HCT116 (cell line): ENCODE measurements around the gene RHOH. TPM values are rescaled to one million over a fixed set of nuclear protein-coding genes. Genes with fewer than 3 reads are reported as not detected.

Experiments
- ATAC-seq: fragments of 200-7000 bp; cut with Tn5 transposase; 2 replicates; pipeline ENCODE4 v1.9.1; 2020; ENCODE audit warnings: mild to moderate bottlenecking, moderate library complexity
- BruUV-seq: library from RNA; stranded (reverse); fragments of 400-500 nt; replicated peaks from 2 replicates; lab custom pipeline; 2021; lab: Mats Ljungman, UMichigan
- CTCF ChIA-PET: fragments of 300-600 bp; sonication (Branson Sonifier 250); formaldehyde crosslinking; loops from one replicate; lab custom pipeline; 2021; ENCODE audit warnings: antibody characterized with exemption; lab: Charles Lee
- POLR2A ChIA-PET: fragments of 300-600, 350-600 bp; sonication (Branson Sonifier 250); formaldehyde crosslinking; loops from one replicate; lab custom pipeline; 2021; ENCODE audit warnings: antibody characterized with exemption; lab: Charles Lee
- RAD21 ChIA-PET, 2 experiments: fragments of 300-600 bp; sonication (Branson Sonifier 250); formaldehyde crosslinking; loops; one replicate each; lab custom pipeline; 2023; ENCODE audit warnings: low total read pairs in 2 of 2; ENCODE audit not compliant: uncharacterized antibody in 2 of 2, unreplicated experiment in 2 of 2, low non-redundant PET in 1 of 2; lab: Charles Lee
- DNase-seq: peaks from one replicate; pipeline ENCODE4 v3.0.0-alpha.2; 2010; ENCODE audit warnings: low read depth, low spot score
- H2AFZ ChIP-seq: fragments of 200-600 bp; shearing (Covaris generic), sonication (generic); 2 replicates; pipeline ENCODE4 v1.6.1; 2017; ENCODE audit warnings: low read depth, mixed run types, mixed read lengths, antibody characterized with exemption, low read length; ENCODE audit not compliant: poor library complexity, severe bottlenecking
- H3K27ac ChIP-seq: 2 replicates; pipeline ENCODE4 v1.5.1; 2012; ENCODE audit warnings: low read depth, low read length
- H3K27me3 ChIP-seq: fragments of 200-600 bp; sonication (generic); 2 replicates; pipeline ENCODE4 v1.6.1; 2016; ENCODE audit warnings: mixed run types, low read length, mixed read lengths; ENCODE audit not compliant: insufficient read depth
- H3K36me3 ChIP-seq, 2 experiments: fragments of 200-500 bp in 1 of 2; fragments of 200-600 bp in 1 of 2; sonication (Bioruptor generic) in 1 of 2; sonication (generic) in 1 of 2; 2 replicates each; pipeline versions ENCODE4 v1.5.1 to v1.6.1; 2014 to 2016; ENCODE audit warnings: low read length in 2 of 2, inconsistent platforms in 1 of 2, mixed read lengths in 1 of 2, mixed run types in 1 of 2; ENCODE audit not compliant: insufficient read depth in 2 of 2, control insufficient read depth in 1 of 2
- H3K4me1 ChIP-seq, 2 experiments: fragments of 200-600 bp in 1 of 2; sonication (generic) in 1 of 2; 2 replicates each; pipeline versions ENCODE4 v1.5.1 to v1.6.1; 2012 to 2017; ENCODE audit warnings: low read length in 2 of 2, inconsistent platforms in 1 of 2, mild to moderate bottlenecking in 1 of 2, mixed read lengths in 1 of 2, mixed run types in 1 of 2, moderate library complexity in 1 of 2; ENCODE audit not compliant: insufficient read depth in 2 of 2, control insufficient read depth in 1 of 2
- H3K4me2 ChIP-seq: fragments of 200-600 bp; sonication (generic); 2 replicates; pipeline ENCODE4 v1.6.1; 2017; ENCODE audit warnings: mixed run types, low read length, mixed read lengths
- H3K4me3 ChIP-seq, 2 experiments: fragments of 200-600 bp in 1 of 2; sonication (generic) in 1 of 2; replicated peaks in 1 of 2; 2 replicates each; pipeline ENCODE4 v1.5.1; 2011 to 2016; ENCODE audit warnings: low read length in 2 of 2, control low read depth in 1 of 2, low read depth in 1 of 2, mild to moderate bottlenecking in 1 of 2, mixed read lengths in 1 of 2, mixed run types in 1 of 2
- H3K79me2 ChIP-seq: fragments of 200-600 bp; sonication (generic); 2 replicates; pipeline ENCODE4 v1.6.1; 2017; ENCODE audit warnings: mild to moderate bottlenecking, mixed run types, low read length, moderate library complexity, mixed read lengths; ENCODE audit not compliant: insufficient read depth
- H3K9ac ChIP-seq: fragments of 200-600 bp; sonication (generic); 2 replicates; pipeline ENCODE4 v1.6.1; 2016; ENCODE audit warnings: low read length, mixed read lengths
- H3K9me2 ChIP-seq: fragments of 200-600 bp; sonication (generic), shearing (Covaris generic); 2 replicates; pipeline ENCODE4 v1.6.1; 2017; ENCODE audit warnings: mixed run types, mild to moderate bottlenecking, moderate library complexity; ENCODE audit not compliant: insufficient read depth
- H3K9me3 ChIP-seq, 2 experiments: fragments of 200-500 bp in 1 of 2; fragments of 200-600 bp in 1 of 2; sonication (Bioruptor generic) in 1 of 2; sonication (generic) in 1 of 2; 2 replicates each; pipeline ENCODE4 v1.6.1; 2014 to 2017; ENCODE audit warnings: low read length in 2 of 2, mixed read lengths in 2 of 2, inconsistent platforms in 1 of 2, low read depth in 1 of 2, mild to moderate bottlenecking in 1 of 2, mixed run types in 1 of 2, moderate library complexity in 1 of 2; ENCODE audit not compliant: control insufficient read depth in 1 of 2, insufficient read depth in 1 of 2
- H4K20me1 ChIP-seq: fragments of 200-600 bp; sonication (generic), shearing (Covaris generic); 2 replicates; pipeline ENCODE4 v1.6.1; 2017; ENCODE audit warnings: mixed run types, mild to moderate bottlenecking, moderate library complexity; ENCODE audit not compliant: insufficient read depth
- ATF3 ChIP-seq: IDR thresholded peaks from 2 replicates; pipeline ENCODE4 v1.6.1; 2012
- CBX3 ChIP-seq: IDR thresholded peaks from 2 replicates; pipeline ENCODE4 v1.6.1; 2012; ENCODE audit warnings: low read depth
- CEBPB ChIP-seq: IDR thresholded peaks from 2 replicates; pipeline ENCODE4 v1.6.1; 2012; ENCODE audit warnings: low read depth
- CTCF ChIP-seq, 3 experiments: fragments of 200-600 bp in 1 of 3; sonication (generic) in 1 of 3; IDR thresholded peaks in 2 of 3; conservative IDR thresholded peaks in 1 of 3; 2 replicates each; pipeline ENCODE4 v1.5.1; 2012 to 2017; ENCODE audit warnings: low read depth in 2 of 3, low read length in 2 of 3, antibody characterized with exemption in 1 of 3, borderline replicate concordance in 1 of 3, control low read depth in 1 of 3, mild to moderate bottlenecking in 1 of 3, mixed read lengths in 1 of 3, mixed run types in 1 of 3, moderate library complexity in 1 of 3; ENCODE audit not compliant: insufficient read depth in 1 of 3
- EGR1 ChIP-seq: IDR thresholded peaks from 2 replicates; pipeline ENCODE4 v1.6.1; 2012; ENCODE audit warnings: low read depth
- ELF1 ChIP-seq: IDR thresholded peaks from 2 replicates; pipeline ENCODE4 v1.6.1; 2012; ENCODE audit warnings: low read depth, borderline replicate concordance
- EZH2 ChIP-seq: fragments of 200-600 bp; sonication (generic); IDR thresholded peaks from 2 replicates; pipeline ENCODE4 v1.6.1; 2017; ENCODE audit warnings: antibody characterized with exemption, mixed run types
- FOSL1 ChIP-seq: IDR thresholded peaks from 2 replicates; pipeline ENCODE4 v1.6.1; 2012; ENCODE audit warnings: low read depth
- JUND ChIP-seq: IDR thresholded peaks from 2 replicates; pipeline ENCODE4 v1.6.1; 2012
- POLR2A ChIP-seq: IDR thresholded peaks from 2 replicates; pipeline ENCODE4 v1.7.0; 2011; ENCODE audit warnings: borderline replicate concordance; ENCODE audit not compliant: insufficient read depth, insufficient read length; ENCODE audit errors: extremely low read depth
- POLR2AphosphoS5 ChIP-seq: IDR thresholded peaks from 2 replicates; pipeline ENCODE4 v1.6.1; 2011; ENCODE audit warnings: mild to moderate bottlenecking, low read depth, low read length, moderate library complexity
- REST ChIP-seq: IDR thresholded peaks from 2 replicates; pipeline ENCODE4 v1.6.1; 2012; ENCODE audit warnings: low read depth
- SP1 ChIP-seq: IDR thresholded peaks from 2 replicates; pipeline ENCODE4 v1.6.1; 2012; ENCODE audit warnings: low read depth
- TCF7L2 ChIP-seq: IDR thresholded peaks from 2 replicates; pipeline ENCODE4 v1.7.0; 2011; ENCODE audit warnings: borderline replicate concordance, inconsistent platforms; ENCODE audit not compliant: insufficient read depth, insufficient read length; ENCODE audit errors: extremely low read depth
- YY1 ChIP-seq: IDR thresholded peaks from 2 replicates; pipeline ENCODE4 v1.6.1; 2011; ENCODE audit warnings: low read length, low read depth, moderate library complexity, mild to moderate bottlenecking; ENCODE audit not compliant: insufficient replicate concordance; ENCODE audit errors: extremely low read depth
- ZBTB33 ChIP-seq: IDR thresholded peaks from 2 replicates; pipeline ENCODE4 v1.6.1; 2011; ENCODE audit warnings: mild to moderate bottlenecking, low read length, moderate library complexity; ENCODE audit not compliant: insufficient replicate concordance; ENCODE audit errors: extremely low read depth
- ZFX ChIP-seq: fragments of 450-650 bp; IDR thresholded peaks from 2 replicates; pipeline ENCODE4 v1.6.1; 2017
- intact Hi-C: fragments of 100-400 bp; cut with micrococcal nuclease; formaldehyde crosslinking; loops from 2 replicates; pipeline ENCODE4 v1.10.0; 2022
- total RNA-seq: library from RNA; stranded (reverse); gene quantifications from one replicate; pipeline ENCODE4 v1.2.1, GENCODE V29; 2021; ENCODE audit not compliant: unreplicated experiment

RHOH gene
- total RNA-seq, 1 experiment from 2014 or later, result 0.74 TPM

- no TSS peak for BruUV-seq
- Histone ChIP-seq H3K27ac (no peak overlapping the region), H3K4me1 (peaks cover 3 to 14% of the 10 kb centered on the region in 2 experiments; a peak in 2 of 4 replicates), H3K79me2 (no peaks in the 10 kb centered on the region), H2AFZ (no peak overlapping the region), H3K9me3 (no peaks in the 10 kb centered on the region), H3K4me3 (no peak overlapping the region), H3K36me3 (no peaks in the 10 kb centered on the region), H4K20me1 (no peaks in the 10 kb centered on the region), H3K9ac (no peak overlapping the region), H3K9me2 (no peaks in the 10 kb centered on the region), H3K27me3 (no peaks in the 10 kb centered on the region), H3K4me2 (no peak overlapping the region)
- DNase-seq (no peak), ATAC-seq (no peak)
- intact Hi-C loops, result no loop called here
- CTCF ChIA-PET, result no interaction called here
- TF ChIP-seq POLR2AphosphoS5 (no peak), CBX3 (no peak), CEBPB (no peak), POLR2A (no peak), TCF7L2 (no peak), CTCF (IDR thresholded peaks at IDR 0.05 in 2 of 3, conservative IDR thresholded peaks at IDR 0.05 in 1 of 3; ENCODE audit: borderline replicate concordance in 1 of 3, insufficient read depth in 1 of 3, low read depth in 2 of 3, low read length in 2 of 3) (no peak), ATF3 (no peak), EZH2 (no peak), SP1 (no peak), FOSL1 (no peak), YY1 (no peak), ZFX (no peak), JUND (no peak), ZBTB33 (no peak), REST (no peak), EGR1 (no peak), ELF1 (no peak)
- RAD21 ChIA-PET, result no interaction called here
- POLR2A ChIA-PET, result no interaction called here
Observed at GRCh38 chr4:40177591-40177990, 19.2 kb upstream of the RHOH start.
